ACHN (cell line): ENCODE measurements around the gene TSPO.

Source experiments
- DNase-seq: peaks from one replicate; pipeline ENCODE4 v3.0.0-alpha.2; 2015
- in situ Hi-C: cut with HindIII; loops from 2 replicates; pipeline ENCODE4 v1.10.0; 2017; ENCODE audit warnings: low sequenced_read_pairs, low pct_ligation_motif_present, low pct_unique_long_range_greater_than_20kb

TSPO gene

DNA sequence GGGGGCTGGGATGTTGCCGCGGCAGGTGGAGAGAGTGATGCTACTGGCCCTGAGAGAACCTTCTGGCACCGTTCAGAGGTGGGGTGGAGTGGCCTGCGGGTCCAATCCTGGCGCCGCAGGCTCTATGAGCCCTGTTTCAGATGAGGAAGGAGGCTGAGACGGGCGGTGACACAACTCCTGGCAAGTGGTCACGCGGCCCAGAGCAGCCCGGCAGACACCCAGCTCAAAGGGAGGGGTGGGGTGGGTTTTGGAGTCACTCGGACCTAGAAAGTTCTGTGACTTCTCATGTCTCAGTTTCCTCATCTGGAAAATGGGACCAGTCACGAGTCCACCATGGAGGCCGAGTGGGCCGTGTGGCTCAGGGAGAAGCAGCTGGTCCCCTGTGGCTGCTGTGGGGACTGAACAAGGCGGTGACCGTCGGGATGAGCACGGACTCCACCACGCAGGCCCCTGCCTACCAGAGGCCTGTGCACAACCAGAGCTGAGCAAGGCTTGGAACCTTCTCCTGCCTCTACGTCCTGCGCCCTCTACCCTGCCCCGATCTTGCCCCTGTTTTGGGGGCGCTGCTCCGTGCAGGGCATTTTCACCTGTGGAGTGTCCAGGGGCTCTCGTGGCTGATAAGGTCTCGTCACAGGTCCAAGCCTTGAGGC is 3.7 kb downstream of the TSPO start:
- in situ Hi-C loops, result no loop called here

GRCh38 chr22:43155789-43156188 is 4.4 kb downstream of the TSPO start:
- in situ Hi-C loops, result no loop called here
- no peak for DNase-seq

More for the DNA sequence above, 3.7 kb downstream of the TSPO start:
- DNase-seq, result no peak

DNA sequence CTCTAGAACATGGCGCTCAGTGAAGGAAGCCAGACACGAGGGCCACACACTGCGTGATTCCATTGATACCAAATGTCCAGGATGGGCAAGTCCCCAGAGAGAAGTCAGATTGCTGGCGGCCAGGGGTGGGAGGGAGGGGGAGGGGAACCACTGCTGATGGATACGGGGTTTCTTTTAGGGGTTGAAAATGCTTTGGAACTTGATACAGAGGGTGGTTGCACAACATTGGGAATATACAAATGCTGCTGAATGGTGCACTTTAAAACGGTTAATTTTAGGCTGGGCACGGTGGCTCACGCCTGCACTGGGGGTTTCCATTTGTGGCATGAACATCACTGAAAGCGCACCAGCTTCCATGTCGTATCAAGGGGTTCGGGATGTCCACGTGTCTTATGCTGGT is 5.1 kb downstream of the TSPO start:
- in situ Hi-C loops, result no loop called here
- DNase-seq, result no peak

DNA sequence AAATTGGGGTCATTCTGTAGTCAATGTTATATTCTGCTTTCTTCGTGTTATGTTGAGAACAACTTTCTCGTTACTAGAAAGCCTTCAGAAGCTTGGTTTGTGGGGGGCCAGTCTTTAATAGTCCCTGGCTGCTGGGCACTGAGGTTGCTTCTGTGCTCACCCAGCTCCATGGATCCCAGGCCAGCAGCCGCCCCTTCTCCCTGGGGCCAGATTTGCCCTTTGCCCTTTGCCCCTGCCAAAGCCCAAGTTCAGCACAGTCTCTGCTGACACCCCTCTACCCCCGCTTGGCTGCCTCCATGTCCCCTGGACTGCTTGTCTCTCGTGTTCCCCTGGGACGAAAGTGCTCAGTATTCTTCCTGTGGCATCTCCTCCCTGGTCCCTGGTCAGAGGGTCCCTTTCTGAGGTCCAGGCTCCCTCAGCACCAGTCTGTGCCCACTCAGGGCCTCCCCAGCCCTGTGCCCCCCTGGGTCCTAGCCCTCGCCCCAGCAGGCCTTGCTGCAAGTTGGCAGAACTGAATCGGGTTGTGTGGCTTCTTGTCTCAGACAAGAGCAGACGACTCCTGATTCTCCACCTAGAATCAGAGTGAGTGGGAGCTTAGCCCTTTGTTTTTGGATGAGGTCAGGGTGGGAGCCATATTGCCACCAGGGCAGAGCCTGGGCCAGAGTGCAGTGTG is 6.7 kb downstream of the TSPO start:
- DNase-seq, result no peak
- in situ Hi-C loops, result no loop called here

- in situ Hi-C loops, result no loop called here
Observed at GRCh38 chr22:43158778-43159483, 7.6 kb downstream of the TSPO start.

GRCh38 chr22:43159484-43160178 is 8.3 kb downstream of the TSPO start:
- in situ Hi-C loops, result no loop called here
- DNase-seq, result no peak

More at GRCh38 chr22:43158778-43159483, 7.6 kb downstream of the TSPO start:
- DNase-seq, result no peak

DNA sequence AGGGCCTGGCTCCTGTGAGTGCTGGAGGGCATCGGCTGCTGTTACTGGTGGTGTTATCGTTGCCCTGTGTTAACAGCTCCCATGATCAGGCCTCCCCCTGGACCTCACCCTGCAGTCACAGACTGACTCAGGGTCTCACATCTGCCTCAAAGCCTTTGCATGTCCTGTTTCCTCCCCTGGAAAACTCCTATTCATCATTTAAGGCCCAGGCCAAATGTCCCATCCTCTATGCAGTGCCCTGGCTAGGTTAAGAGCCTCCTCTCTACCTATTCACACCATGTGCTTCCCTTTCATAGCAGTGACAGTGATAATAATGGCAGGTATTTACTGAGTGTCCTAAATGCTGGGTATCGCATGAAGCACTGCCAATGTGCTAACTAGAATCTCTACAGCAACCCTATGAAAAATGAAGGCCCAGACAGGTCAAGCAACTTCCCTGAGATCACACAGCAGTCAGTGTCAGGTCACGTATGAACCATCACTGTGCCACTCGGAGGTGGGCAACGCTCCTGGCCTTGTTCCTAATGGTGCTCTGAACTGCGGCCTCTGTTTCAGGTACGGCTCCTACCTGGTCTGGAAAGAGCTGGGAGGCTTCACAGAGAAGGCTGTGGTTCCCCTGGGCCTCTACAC is 9.3 kb downstream of the TSPO start:
- in situ Hi-C loops, result no loop called here
- no peak for DNase-seq

GRCh38 chr22:43162412-43163150 is 11.2 kb downstream of the TSPO start:
- DNase-seq, result no peak
- in situ Hi-C loops, result no loop called here

DNA sequence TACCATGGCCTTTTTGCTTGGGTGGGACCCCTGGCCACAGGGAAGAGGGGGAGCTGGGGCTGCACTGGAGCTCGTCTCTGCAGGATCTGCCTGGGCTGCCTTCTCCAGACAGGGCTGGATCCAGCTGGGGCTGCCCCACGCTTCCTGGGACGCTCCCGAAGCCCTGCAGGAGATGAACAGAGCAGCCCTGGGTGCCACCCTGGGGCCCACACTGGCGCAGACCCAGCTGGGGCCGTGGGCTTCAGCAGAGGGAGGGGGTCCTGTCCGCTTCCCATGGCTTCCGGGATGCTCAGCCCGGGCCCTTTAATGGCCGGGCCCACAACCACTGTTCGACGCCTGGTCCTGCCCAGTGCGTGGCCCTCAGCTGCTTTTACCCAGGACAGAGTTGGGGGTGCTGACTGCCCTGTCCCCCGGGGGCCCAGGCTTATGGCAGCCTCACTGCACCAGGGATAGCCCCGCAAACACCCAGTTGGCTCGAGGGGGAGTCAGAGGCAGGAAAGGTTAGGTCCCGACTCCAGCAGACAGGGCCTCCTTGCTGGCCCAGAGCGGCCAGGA is 12.0 kb downstream of the TSPO start:
- no peak for DNase-seq
- in situ Hi-C loops, result no loop called here

GRCh38 chr22:43164636-43165035 is 13.3 kb downstream of the TSPO start:
- in situ Hi-C loops, result no loop called here

DNA sequence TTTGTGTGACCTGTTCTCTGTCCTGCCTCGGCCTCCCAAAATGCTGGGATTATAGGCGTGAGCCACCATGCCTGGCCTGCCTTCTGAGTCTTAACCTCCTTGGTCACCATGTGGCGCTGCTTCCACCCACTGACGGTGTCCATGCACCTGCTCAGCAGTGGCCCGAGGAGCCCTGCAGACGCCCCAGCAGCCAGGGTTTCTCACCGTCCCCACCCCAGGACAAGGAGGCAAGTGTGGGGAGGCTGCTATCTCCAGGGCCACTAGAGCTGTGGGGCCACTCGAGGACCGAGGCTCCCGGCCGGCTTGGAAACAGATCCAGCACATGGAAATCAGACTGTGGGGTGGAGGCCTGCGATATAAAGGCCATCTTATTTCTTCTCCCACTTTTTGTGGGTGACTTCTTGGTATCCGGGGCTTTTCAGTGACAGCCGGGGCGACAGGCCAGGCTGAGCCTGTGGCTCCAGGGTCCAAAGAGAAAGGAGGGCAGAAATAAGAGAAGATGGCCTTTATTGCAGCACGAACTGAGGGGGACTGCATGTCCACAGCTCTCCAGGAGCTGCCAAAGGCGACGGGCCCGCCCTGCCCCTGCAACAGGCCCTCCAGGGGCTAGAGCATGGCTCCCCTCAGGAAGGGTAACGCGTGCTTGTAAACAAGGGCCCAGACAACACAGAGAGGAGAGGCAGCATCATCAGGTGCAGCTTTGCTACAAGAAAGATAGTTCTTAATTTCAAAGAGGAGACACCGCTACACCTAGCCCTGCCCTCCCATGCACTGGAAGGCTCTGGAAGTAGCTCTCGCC is 15.0 kb downstream of the TSPO start:
- no peak for DNase-seq
- in situ Hi-C loops, result no loop called here

More at GRCh38 chr22:43164636-43165035, 13.3 kb downstream of the TSPO start:
- no peak for DNase-seq

DNA sequence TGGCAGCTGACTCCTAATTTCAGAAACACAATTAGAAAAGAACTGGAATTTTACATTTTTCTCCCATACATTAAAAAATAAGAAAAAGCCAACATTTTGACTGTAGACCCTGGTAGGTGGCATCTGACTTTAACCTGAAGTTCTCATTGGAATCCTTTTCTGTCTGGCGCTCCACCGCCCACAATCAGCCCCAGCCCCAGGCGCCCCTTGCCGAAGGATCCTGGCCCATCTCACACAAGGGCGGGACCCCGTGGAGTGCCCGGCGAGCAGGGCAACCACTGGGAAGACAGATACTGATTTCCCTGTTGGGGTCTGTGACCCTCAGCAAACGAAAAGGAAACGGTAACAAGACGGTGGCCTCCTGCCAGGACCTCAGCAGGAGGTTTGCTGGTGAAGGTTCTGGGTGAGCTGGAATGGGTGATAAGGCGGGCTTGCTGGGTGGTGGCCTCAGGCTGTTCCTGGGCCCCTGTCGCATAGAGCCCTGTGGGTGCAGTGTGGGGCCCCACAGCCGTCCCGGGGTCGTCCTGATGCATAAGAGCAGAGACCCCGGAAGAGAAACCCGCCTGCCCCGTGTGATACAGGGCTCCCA is 15.7 kb downstream of the TSPO start:
- DNase-seq, result no peak
- in situ Hi-C loops, result no loop called here

DNA sequence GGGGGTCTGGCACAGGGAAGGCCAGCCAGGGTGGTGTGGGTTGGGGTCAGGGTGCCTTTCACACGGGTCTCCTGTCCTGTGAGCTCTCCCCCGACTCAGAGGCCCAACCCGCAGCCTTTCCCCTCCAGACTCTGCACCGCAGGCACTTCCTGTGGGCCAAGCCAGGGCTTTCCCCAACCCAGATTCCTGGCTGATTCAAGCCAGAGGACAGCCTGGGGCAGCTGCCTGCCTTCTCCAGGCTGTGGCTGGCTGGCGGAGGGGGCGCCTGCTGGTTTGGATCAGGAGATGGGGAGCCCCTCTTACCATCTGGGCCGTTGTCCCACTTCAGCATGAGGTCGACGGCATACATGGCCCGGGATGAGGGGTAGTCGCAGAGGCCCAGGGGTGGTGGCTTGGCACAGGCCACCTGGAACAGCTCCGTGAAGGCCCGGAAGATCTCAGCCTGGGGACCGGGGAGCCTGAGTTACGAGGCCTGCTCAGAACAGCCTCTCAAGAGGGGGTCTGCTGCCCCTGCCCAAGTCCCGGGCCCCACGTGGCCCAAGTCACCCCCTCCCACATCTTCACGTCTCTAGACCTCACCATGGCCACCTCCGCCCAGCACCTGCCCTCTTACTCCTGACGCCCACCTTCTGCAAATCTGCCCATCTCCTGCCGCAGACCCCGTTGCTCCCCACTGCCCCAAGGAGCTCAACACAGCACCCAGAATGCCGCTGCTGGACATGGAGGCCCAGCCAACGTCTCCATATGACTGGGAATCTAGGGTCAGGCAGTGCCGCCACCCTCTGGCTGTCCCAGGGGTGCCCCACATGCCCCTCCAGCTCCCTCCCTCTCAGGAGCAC is 17.3 kb downstream of the TSPO start:
- in situ Hi-C loops, result no loop called here
- DNase-seq, result no peak

DNA sequence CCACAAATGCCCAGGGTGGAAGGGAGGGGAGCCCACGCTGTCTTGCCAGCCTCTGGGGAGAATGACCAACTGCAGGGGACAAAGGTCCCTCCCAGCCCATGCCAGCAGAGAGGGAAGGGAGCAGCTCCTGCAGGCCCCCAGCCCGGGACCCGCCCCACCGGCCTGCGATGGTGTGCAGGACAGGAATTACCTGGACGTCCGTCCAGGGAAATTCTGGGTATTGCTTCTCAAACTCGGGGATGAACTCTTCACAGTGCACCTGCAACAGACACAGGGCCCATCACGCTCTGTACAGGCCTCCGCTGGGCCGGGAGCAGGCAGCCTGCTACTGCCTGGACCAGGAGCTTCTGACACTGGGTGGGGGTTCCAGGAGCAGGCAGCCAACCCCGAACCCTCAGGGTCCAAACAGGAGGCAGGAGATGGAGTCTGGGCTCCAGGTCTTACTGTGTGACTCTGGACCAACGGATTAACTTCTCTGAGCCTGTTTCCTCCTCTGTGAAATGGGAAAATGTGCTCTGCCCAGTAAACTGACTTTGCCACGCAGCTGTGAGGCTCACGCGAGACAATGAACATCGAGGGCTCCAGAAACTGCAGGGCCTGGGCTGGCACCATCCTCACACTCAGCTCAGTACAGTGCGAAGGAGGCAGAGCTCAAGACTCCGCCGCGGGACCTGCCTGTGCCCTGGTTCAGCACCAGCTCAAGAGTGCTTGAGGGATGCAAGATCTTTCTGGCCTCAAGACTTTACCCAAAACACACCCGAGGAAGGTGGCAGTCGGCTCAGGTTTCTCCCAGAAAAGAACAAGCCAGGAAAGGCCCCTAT is 18.2 kb downstream of the TSPO start:
- no peak for DNase-seq
- in situ Hi-C loops, result no loop called here

DNA sequence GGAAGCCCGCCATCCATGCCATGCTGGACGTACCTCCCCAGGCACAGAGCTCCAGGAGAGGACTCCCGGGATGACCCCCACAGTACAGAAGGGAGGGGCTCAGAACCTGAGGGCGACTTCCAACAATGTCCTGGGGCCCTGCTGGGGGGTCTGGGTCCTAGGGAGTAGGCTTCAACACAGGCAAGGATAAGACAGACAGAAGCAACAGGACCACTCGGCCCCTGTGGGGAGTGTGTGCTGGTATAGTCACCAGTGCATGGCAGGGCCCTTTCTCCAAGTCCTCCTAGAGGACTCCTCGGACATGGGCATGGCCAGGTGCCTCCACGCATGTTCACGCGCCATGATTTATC is 18.7 kb downstream of the TSPO start:
- DNase-seq, result no peak
- in situ Hi-C loops, result no loop called here
